GM19023 (cell line): ENCODE measurements around the gene SLA2.
"Not testable (repeated sequence)": the region's sequence is repeated elsewhere in the genome, so short reads cannot be mapped to it uniquely, and the experiment has no call there.

ENCODE experiments used
- ATAC-seq: cut with Tn5 transposase; IDR thresholded peaks from one replicate; pipeline ENCODE4 v1.9.1; 2021; ENCODE audit warnings: mild to moderate bottlenecking, moderate library complexity; ENCODE audit not compliant: unreplicated experiment

The SLA2 gene, protein sequence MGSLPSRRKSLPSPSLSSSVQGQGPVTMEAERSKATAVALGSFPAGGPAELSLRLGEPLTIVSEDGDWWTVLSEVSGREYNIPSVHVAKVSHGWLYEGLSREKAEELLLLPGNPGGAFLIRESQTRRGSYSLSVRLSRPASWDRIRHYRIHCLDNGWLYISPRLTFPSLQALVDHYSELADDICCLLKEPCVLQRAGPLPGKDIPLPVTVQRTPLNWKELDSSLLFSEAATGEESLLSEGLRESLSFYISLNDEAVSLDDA

GRCh38 chr20:36645998-36646397 lies at the start of gene SLA2:
Gene SLA2 (minus strand): TSS chr20:36646196. CDS start chr20:36641335, 4,861 bp downstream.
- no peak for ATAC-seq

DNA sequence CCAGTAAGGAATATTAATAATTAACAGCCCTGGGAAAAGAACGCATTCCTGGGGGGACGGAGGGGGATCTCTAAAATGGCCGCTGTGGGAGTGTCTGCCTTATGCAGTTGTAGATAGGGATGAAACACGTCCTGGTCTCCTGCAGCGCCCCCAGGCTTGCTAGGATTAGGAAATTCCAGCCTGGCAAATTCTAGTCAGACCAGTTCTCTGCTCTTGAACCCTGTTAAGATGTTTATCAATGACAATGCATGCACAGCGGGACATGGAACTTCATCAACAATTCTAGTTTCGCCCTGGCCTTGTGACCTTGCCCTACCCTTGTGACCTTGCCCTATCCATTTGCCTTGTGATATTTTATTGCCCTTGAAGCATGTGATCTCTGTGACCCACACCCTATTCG lies 49.5 kb upstream of the SLA2 start:
- ATAC-seq, result not testable (repeated sequence)

DNA sequence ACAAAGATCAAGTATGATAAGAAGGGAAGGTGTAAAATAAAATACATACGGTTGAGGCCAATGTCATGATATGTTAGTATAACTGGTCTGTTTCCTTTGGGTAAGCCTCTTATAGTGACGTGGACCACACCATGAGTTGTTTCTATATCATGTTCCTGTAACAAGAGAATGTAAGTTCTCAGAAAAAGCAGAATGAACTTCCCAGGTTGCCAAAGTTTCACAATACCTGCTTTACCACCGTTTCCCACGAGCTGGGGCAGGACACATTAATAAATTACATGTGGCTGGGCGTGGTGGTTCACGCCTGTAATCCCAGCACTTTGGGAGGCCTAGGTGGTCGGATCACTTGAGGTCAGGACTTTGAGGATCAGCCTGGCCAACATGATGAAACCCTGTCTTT lies 42.6 kb upstream of the SLA2 start:
- ATAC-seq, result no peak

- ATAC-seq, result no peak
These were observed 41.9 kb upstream of the SLA2 start for GRCh38 chr20:36687850-36688249.

- ATAC-seq, result no peak
These were observed 40.9 kb upstream of the SLA2 start for GRCh38 chr20:36686944-36687343.

DNA sequence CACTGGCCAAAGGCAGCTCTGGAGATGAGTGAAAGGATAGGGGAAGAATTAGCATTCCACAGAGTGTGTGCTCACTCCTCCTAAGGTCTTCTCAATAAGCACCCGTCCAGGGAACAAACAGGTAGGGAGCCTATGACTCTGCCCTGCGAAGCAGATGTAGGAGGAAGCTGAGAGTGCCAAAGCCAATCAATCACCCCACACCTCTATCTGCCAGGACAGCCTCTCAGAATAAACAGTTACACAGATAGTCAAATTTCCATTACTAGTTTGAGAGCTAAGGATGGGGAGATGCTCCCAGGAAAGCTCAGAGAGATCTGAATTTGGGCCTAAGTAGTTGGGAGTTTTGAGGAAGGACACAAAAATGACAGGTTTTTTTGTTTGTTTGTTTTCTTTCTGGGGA lies 40.5 kb upstream of the SLA2 start:
- no peak for ATAC-seq

GRCh38 chr20:36684747-36685146 lies 38.8 kb upstream of the SLA2 start:
- no peak for ATAC-seq

GRCh38 chr20:36682311-36682710 lies 36.3 kb upstream of the SLA2 start:
- no peak for ATAC-seq

DNA sequence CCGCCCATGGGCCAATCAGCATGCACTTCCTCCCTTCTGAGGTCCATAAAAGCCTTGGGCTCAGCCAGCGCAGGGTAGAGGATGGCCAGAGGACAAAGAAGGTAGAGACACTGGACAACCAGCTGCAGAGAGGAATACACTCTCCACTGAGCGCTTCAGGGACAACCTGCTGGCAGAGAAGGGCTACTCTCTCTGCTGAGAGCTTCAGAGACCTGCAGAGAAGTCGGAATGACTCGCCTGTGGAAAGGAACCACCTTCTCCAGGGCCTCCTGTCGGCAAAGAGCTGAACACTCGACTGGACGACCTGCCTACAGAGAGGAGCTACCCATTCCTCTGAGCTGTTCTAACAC lies 31.4 kb upstream of the SLA2 start:
- no peak for ATAC-seq

DNA sequence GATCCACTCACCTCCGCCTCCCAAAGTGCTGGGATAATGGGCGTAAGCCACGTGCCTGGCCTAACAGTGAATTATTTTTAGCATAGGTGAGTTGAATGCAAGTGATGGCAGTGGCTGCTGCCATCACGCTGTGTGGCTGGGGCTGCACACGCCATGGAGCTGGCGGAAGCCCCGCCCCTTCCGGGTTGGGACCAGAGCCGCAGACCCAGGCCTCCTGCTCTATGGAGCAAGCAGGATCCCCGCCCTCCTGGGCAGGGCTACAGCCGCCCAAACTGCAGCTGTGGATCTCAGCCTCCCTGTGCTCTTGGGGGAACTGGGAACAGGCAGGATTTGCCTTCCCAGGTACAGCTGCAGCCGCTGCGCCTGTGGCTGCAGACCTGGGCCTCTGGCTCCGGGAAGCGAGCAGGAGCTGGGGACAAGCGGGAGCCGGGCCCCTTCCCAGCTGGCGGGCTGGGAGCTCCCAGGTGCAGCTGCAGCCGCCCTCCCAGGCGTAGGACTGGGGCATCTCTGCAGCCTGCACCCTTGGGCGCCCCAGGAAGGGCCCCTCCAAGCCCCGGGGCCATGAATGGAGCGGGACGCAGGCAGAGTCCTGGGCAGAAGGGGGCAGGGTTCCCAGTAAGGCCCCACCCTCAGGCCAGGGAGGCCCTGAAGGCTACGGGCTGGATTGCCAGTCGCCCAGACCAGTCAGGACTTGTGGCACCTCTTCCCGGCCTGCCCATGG lies 30.9 kb upstream of the SLA2 start:
- ATAC-seq, result no peak

DNA sequence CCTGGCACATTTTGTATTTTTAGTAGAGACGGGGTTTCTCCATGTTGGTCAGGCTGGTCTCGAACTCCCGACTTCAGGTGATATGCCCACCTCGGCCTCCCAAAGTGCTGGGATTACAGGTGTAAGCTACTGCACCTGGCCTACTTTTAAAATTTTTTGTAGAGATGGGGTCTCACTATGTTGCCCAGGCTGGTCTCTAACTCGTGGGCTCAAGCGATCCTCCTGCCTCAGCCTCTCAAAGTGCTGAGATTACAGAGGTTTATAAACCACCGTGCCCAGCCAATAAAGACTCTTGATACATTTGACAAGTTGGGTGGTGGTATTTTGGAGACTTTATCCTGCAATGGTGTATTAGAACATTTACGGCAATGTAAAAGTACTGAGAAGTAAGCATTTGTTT lies 29.5 kb upstream of the SLA2 start:
- not testable (repeated sequence) for ATAC-seq

DNA sequence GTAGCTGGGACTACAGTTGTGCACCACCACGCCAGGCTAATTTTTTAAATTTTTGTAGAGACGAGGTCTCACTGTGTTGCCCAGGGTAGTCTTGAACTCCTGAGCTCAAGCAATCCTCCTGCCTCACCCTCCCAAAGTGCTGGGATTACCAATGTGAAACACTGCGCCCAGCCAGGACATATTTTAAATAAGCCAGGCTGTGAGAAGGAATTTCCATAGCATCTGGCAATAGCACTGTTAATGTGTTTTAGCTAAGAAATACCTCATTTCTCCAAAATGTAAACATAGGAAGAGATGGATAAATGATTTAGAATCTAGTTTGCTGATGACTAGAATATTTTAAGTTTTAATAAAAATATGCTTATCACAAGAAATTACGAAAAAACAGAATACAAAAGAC lies 27.0 kb upstream of the SLA2 start:
- no peak for ATAC-seq

- ATAC-seq, result no peak
These were observed 24.8 kb upstream of the SLA2 start for GRCh38 chr20:36670665-36671357.

DNA sequence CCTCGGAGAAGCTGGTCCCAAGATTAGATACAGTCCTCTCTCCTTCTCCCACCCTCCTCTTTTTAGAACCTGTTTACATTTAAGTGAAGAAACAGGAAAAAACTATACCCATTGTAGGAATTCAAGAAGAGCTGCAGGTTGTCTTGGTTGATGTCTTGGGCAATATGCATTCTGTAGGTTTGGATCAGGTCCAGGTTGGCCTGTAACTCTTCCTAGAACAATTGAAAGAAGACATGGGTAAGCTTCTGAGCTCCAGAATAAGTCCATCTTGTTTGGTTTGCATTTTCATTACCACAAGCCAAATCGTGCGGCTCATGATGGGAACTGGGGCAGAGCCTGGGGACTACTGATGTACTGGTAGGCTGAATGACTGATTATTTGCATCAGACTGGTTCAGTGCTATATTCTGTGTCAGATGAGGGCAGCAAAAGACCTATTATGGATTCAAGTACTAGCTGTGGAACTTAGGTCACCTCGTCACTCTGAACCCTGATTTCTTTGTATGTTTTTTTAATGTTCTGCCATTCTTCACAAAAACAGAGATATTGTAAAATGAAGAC lies 20.3 kb upstream of the SLA2 start:
- ATAC-seq, result no peak

GRCh38 chr20:36663031-36663430 lies 17.0 kb upstream of the SLA2 start:
- ATAC-seq, result no peak

GRCh38 chr20:36658300-36658699 lies 12.3 kb upstream of the SLA2 start:
- no peak for ATAC-seq

DNA sequence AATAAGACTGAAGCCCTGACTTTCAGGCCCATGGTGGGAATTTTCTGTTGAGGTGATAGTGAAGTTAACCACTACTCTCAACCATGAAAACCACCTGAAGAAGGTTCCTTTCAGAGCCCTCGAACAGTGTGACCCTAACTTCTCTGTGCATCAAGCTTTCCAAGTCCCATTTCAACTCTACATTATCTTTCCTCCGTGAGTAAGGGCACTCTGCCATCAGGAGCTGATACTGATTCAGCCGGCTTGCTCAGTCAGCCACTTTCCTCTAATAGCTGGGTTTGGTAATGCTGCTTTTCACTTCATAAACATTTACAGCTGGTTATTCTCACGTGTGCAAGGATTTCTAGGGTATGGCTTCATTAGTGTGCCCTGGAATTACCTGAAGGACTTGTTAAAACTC lies 10.7 kb upstream of the SLA2 start:
- ATAC-seq, result no peak

- no peak for ATAC-seq
These were observed 9.0 kb upstream of the SLA2 start for GRCh38 chr20:36655004-36655403.

DNA sequence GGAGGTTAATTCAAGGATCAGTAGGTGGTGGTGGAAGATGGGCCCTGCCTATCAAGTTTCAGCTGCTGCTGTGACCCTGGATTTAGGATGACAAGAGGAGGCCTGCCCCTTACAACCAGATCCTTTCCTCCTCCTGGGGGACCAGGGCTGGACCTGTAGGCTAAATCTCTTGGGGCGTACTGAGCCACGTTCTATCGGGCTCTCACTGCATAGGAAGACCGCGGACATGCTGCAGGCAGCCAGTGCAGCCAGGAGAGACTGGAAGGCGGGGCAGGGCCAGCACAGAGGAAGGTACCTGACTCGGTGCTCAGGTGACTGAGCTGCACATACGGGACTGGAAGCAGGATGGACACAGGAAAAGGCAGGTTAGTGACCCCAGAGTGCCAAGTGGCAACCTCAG lies 8.5 kb upstream of the SLA2 start:
- ATAC-seq, result no peak

- no peak for ATAC-seq
These were observed 7.5 kb upstream of the SLA2 start for GRCh38 chr20:36653456-36653855.

- ATAC-seq, result no peak
These were observed 1.5 kb upstream of the SLA2 start for GRCh38 chr20:36647196-36648121.
